ENCODE data around the gene NXT1.
A peak's percentile ranks its signal among the peaks of the same experiment; 100 is the strongest.

Gene NXT1

DNA sequence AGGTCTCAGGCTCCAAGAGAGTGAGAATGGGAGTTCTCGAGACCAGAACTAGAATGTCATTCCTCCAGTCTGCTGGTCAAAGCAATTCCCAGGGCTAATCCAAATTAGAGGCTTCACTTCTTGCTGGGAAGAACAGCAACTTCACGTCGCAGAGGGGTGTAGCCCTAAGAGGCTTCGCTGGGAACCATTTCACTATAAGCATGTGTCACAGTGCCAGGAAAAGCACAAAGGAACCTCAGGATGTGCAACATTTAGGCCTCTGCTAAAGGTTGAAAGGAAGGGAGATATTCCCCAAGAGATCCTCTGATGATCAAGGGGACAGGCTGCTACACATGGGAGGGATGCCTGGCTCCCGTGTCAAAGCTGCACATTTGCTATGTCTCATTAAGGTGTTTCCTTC is 35.9 kb upstream of the NXT1 start:
- H3K4me3 ChIP-seq (ENCODE audit: low read depth, low read length), result no peak overlapping the region
- DNase-seq (ENCODE audit: low read depth), result no peak
- TF ChIP-seq, protein P1, sequence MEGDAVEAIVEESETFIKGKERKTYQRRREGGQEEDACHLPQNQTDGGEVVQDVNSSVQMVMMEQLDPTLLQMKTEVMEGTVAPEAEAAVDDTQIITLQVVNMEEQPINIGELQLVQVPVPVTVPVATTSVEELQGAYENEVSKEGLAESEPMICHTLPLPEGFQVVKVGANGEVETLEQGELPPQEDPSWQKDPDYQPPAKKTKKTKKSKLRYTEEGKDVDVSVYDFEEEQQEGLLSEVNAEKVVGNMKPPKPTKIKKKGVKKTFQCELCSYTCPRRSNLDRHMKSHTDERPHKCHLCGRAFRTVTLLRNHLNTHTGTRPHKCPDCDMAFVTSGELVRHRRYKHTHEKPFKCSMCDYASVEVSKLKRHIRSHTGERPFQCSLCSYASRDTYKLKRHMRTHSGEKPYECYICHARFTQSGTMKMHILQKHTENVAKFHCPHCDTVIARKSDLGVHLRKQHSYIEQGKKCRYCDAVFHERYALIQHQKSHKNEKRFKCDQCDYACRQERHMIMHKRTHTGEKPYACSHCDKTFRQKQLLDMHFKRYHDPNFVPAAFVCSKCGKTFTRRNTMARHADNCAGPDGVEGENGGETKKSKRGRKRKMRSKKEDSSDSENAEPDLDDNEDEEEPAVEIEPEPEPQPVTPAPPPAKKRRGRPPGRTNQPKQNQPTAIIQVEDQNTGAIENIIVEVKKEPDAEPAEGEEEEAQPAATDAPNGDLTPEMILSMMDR (IDR thresholded peaks at IDR 0.05; ENCODE audit: low read depth, low read length, missing control alignments), result no peak

DNA sequence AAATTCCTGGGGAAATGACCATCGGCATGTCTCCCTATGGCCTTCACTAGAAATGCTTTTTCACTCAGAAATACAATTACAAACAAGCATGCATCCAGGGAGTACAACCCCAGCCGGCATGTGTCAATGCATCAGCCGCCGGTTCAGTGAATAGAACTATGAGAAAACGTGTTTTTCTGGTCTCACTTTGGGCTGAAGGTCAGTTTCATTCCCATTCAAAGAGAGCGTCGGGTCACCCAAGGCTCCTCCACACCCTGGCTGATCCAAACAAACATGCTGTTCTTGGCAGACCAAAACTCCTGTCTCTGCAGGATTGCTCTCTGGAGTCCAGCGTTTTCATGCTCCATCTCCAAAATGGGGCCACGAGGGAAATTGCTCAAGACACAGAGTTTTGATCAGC is 35.5 kb upstream of the NXT1 start:
- no peak for DNase-seq (ENCODE audit: low read depth)
- no peak overlapping the region for H3K4me3 ChIP-seq (ENCODE audit: low read depth, low read length)
- TF ChIP-seq, protein P1 (IDR thresholded peaks at IDR 0.05; ENCODE audit: low read depth, low read length, missing control alignments), result no peak

DNA sequence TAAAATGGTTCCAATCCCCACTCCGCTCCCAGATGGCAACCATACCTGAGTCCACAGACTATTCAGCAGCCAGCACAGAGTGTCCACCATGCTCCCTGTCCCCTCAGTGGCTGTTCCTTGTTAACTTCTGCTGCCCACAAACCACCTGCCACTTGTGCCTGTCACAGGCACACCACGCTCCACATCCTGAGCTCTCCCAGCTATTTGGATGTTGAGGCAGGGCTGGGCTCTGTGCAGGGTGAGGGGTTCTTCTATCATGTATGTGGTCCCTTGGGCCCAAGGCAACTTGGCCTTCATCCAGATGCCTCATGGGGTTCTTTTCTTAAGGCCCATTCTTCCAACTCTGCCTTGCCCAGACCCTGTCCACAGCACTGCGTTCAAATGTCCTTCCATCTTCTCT is 34.0 kb upstream of the NXT1 start:
- DNase-seq (ENCODE audit: low read depth), result no peak
- no peak overlapping the region for H3K4me3 ChIP-seq (ENCODE audit: low read depth, low read length)
- TF ChIP-seq, protein P1 (IDR thresholded peaks at IDR 0.05; ENCODE audit: low read depth, low read length, missing control alignments), result no peak

DNA sequence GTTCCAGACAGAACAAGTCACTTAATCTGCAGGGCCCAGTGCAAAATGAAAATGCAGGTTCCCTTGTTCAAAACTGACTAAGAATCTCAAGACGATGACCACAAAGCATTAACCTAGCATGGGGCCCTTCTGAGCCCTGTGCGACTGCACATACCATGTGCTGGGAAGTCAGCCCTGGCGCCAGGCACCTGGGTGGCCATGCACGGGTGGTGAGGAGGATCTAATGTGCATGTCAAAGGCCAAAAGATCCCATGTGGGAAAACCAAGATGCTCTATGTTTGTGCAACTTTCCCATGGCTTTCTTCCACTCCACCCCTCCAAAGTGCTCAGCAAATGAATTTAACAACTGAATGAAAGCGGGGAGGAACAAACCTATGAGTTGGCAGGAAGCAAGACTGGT is 33.5 kb upstream of the NXT1 start:
- H3K4me3 ChIP-seq (ENCODE audit: low read depth, low read length), result no peak overlapping the region
- no peak for DNase-seq (ENCODE audit: low read depth)
- TF ChIP-seq, protein P1 (IDR thresholded peaks at IDR 0.05; ENCODE audit: low read depth, low read length, missing control alignments), result no peak

DNA sequence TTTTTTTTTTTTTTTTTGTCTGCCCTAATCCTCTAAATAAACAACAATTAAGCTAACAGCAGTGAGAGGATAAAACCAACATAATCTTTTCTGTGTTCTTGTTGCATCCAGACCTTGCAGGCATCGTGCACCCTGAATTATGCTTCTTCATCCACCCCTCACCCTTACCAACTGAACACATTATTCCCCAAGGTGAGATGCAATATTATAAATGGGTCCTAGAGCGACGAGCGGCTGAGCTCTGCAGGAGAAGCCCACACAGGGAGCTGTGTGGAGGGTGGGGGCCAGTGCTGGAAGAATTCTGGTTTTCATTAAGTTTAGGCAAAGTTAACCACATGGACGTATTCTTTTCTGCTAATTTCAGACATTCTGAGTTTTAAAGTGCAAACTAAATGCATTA is 32.2 kb upstream of the NXT1 start:
- DNase-seq (ENCODE audit: low read depth), result no peak
- TF ChIP-seq, protein P1 (IDR thresholded peaks at IDR 0.05; ENCODE audit: low read depth, low read length, missing control alignments), result no peak
- no peak overlapping the region for H3K4me3 ChIP-seq (ENCODE audit: low read depth, low read length)

DNA sequence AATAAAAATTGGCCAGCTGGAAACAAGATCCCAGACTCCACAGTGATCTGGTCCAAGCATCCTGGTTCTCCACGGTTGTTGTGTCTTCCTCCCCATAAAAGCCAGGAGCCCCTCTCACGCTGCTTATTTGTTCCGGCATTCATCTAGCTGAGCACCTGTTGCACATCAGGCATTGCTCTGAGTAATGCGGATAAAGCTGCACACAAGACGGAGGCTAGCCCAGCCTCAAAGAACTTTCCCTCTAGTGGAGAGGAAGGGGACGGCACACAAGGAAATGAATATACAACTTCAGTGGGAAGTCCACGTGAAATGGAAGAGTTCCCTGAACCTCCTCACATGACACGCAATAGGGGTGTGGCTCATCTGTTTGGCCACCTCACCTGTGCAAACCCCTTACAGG is 30.3 kb upstream of the NXT1 start:
- DNase-seq (ENCODE audit: low read depth), result no peak
- H3K4me3 ChIP-seq (ENCODE audit: low read depth, low read length), result no peak overlapping the region
- TF ChIP-seq, protein P1 (IDR thresholded peaks at IDR 0.05; ENCODE audit: low read depth, low read length, missing control alignments), result peak; percentile 45

DNA sequence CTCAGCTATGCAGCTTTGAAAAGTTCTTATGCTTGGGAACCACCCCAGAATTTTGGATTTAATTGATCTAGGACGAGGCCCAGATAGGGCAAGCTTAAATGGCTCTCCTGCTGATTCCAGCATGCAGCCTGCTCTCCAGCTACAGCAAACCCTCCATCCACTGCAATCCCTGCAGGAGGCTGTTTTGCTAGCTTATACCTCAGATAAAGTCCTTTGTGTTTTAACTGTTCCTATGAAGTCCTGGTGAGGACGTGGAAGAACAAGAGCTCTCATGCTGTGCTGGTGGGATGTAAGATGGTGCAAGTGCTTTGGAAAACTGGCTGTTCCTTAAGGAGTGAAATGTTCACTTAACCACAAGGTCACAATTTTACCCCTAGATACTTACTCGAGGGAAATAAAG is 25.5 kb upstream of the NXT1 start:
- TF ChIP-seq, protein P1 (IDR thresholded peaks at IDR 0.05; ENCODE audit: low read depth, low read length, missing control alignments), result no peak
- no peak overlapping the region for H3K4me3 ChIP-seq (ENCODE audit: low read depth, low read length)
- no peak for DNase-seq (ENCODE audit: low read depth)

Measured in GM12864 (cell line).